AG04450 (cell line): ENCODE data around the gene SEC63. TPM values are rescaled to one million over a fixed set of nuclear protein-coding genes. Genes with fewer than 3 reads are reported as not detected.
"Not testable (repeated sequence)": the region's sequence is repeated elsewhere in the genome, so short reads cannot be mapped to it uniquely, and the experiment has no call there.

Source experiments
- CTCF ChIA-PET: fragments of 300-600, 350-600 bp; formaldehyde crosslinking; extraction: SDS; loops from one replicate; lab custom pipeline; 2022; ENCODE audit warnings: antibody characterized with exemption, inconsistent platforms; lab: Charles Lee
- POLR2A ChIA-PET: fragments of 350-600 bp; formaldehyde crosslinking; extraction: SDS; loops from one replicate; lab custom pipeline; 2021; ENCODE audit warnings: antibody characterized with exemption, inconsistent platforms; lab: Yijun Ruan, JAX
- DNase-seq: peaks from one replicate; pipeline ENCODE4 v3.0.0-alpha.2; 2011; ENCODE audit warnings: low read depth, low spot score
- H3K27ac ChIP-seq: one replicate; pipeline ENCODE4 v1.5.1; 2012; ENCODE audit warnings: low read depth, low read length, control low read depth
- H3K27me3 ChIP-seq: one replicate; pipeline ENCODE4 v1.6.0; 2012; ENCODE audit warnings: low read length; ENCODE audit not compliant: control insufficient read depth, insufficient read depth
- H3K4me3 ChIP-seq: 2 replicates; pipeline ENCODE4 v1.5.1; 2011; ENCODE audit warnings: mild to moderate bottlenecking, low read depth, low read length, control low read depth
- H3K9me3 ChIP-seq: 2 replicates; pipeline ENCODE4 v1.5.1; 2012; ENCODE audit warnings: low read length; ENCODE audit not compliant: control insufficient read depth, insufficient read depth
- CTCF ChIP-seq: IDR thresholded peaks from 2 replicates; pipeline ENCODE4 v1.5.1; 2011; ENCODE audit warnings: low read depth, low read length, control low read depth, inconsistent platforms
- polyA plus RNA-seq: library from polyadenylated mRNA; depleted of rRNA; stranded (reverse); fragments of >200 nt; gene quantifications from 2 replicates; pipeline ENCODE4 v1.2.3, GENCODE V29; 2011

SEC63 gene
- polyA plus RNA-seq, 1 experiment = 90.9 TPM

DNA sequence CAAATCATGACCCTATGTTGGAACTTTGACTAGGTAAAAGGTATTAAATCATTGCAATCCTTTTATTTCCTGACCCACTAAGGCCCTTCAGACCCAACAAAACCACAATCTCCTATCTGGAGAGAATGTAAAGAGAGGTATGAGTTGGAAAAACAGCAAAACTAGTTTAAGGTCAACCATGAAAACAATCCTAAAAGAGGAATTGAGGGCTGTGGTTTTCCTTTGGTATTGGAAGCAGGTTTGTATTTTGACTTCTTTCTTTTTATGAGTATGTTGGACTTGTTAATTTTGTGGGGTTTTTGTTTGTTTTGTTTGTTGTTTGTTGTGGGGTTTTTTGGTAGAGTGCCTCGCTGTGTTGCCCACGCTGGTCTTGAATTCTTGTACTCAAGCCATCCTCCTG is 4.7 kb upstream of the SEC63 start:
- Histone ChIP-seq H3K4me3 (no peak overlapping the region), H3K27me3 (no peaks in the 10 kb centered on the region), H3K27ac (no peak overlapping the region), H3K9me3 (no peaks in the 10 kb centered on the region)
- no peak for DNase-seq
- POLR2A ChIA-PET = no interaction called here
- CTCF ChIA-PET = interaction anchor here (1.2 kb wide), 1 partner anchor 87 kb away, joined by 4 read pairs; no protein-coding TSS in a partner anchor
- TF ChIP-seq CTCF = no peak

DNA sequence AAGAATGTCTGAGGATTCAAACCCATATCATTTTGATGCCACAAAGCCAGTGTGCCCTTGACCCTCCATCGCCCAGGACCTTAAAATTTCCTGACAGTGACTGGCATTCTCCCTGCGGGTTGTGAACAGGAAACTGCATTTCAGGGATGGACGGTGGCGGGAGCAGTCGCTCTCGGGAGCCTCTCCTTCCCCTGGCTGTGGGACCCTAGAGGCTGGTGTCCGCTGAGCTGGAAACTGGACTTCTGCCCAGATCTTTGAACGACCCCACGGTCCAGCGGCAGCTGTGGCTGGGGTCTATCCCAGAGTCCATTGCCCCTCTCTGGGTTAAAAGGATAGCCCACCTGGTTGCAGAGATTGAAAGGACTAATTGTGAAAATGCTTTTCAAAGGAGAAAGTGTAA is 1.4 kb upstream of the SEC63 start:
- TF ChIP-seq CTCF = no peak
- H3K4me3 ChIP-seq = no peak overlapping the region
- H3K9me3 ChIP-seq = no peaks in the 10 kb centered on the region
- ChIA-PET CTCF (no interaction called here), POLR2A (no interaction called here)
- H3K27ac ChIP-seq = no peak overlapping the region
- H3K27me3 ChIP-seq = no peaks in the 10 kb centered on the region
- DNase-seq = no peak

GRCh38 chr6:107958689-107959362 is 818 bp upstream of the SEC63 start:
- not testable (repeated sequence) for H3K27me3 ChIP-seq, H3K27ac ChIP-seq, H3K9me3 ChIP-seq, DNase-seq
- CTCF ChIA-PET = interaction anchor here (0.7 to 1.4 kb wide), 3 partner anchors 22 to 163 kb away, joined by 4 to 9 read pairs (median 5); no protein-coding TSS in a partner anchor
- H3K4me3 ChIP-seq = peak overlapping the region; percentile 65
- POLR2A ChIA-PET = interaction anchor here (0.6 to 1.7 kb wide), 4 partner anchors 10 to 456 kb away, joined by 3 to 5 read pairs (median 3); no protein-coding TSS in a partner anchor

GRCh38 chr6:107957308-107957908 is 600 bp downstream of the SEC63 start:
- H3K9me3 ChIP-seq = no peaks in the 10 kb centered on the region
- peak overlapping the region; percentile 94 for H3K27ac ChIP-seq
- peak; percentile 53 for DNase-seq
- TF ChIP-seq CTCF = no peak
- POLR2A ChIA-PET = interaction anchor here (1.1 to 1.7 kb wide), 3 partner anchors 9 to 25 kb away, joined by 3 to 5 read pairs (median 3); no protein-coding TSS in a partner anchor
- CTCF ChIA-PET = interaction anchor here (0.7 to 1.4 kb wide), 3 partner anchors 20 to 23 kb away, joined by 3 to 5 read pairs (median 4); no protein-coding TSS in a partner anchor
- no peaks in the 10 kb centered on the region for H3K27me3 ChIP-seq
- peak overlapping the region; percentile 97 for H3K4me3 ChIP-seq

DNA sequence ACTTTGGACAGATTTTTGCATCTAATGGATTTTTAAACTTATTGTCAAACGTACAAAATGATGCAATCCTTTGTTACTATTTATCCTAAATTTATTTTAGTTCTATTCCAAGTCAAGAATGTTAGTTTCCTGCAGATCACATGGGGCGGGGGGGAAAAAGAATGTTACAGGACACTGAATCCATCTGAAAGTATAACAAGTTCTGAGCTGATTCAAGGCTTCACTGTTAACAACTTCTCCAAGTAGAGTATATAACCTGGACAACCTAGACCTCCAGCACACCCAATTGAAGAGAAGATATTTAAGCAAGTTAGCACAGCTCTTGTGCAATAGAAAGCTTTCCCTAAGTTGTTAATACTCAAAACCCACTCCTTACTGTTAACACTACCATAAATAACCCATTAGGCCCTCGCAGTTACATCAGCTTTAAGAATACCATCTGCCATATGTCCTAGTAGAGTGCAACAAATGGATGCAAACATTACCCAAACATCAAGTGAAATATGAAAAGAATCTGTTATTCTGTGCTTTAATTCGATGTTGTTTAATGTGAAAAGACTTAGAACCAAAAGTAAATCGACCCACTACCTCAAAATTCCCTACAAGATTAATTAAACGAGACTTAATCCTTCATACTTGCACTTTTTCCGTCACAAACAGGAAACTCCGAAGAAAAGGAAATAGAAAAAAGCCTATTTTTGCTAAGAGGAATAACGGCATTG is 1.3 kb downstream of the SEC63 start:
- Histone ChIP-seq H3K27me3 (no peaks in the 10 kb centered on the region), H3K27ac (peak overlapping the region; percentile 94), H3K4me3 (peak overlapping the region; percentile 97), H3K9me3 (no peaks in the 10 kb centered on the region)
- POLR2A ChIA-PET = interaction anchor here (0.6 to 1.1 kb wide), 2 partner anchors 10 to 69 kb away, joined by 3 to 10 read pairs; no protein-coding TSS in a partner anchor
- DNase-seq = peak; percentile 8
- no peak for TF ChIP-seq CTCF
- CTCF ChIA-PET = interaction anchor here (0.7 to 1.4 kb wide), 2 partner anchors 21 to 24 kb away, joined by 3 to 5 read pairs; no protein-coding TSS in a partner anchor
